D721Med (cell line): Measurements from ENCODE around the gene DBNDD2.

Experiments
- DNase-seq: peaks from one replicate; pipeline ENCODE4 v3.0.0; 2011; ENCODE audit warnings: low spot score; ENCODE audit not compliant: insufficient read length
- FAIRE-seq: peaks from 2 replicates; lab custom pipeline; 2011; peaks lifted over from hg19 to GRCh38; lab: Jason Lieb, UNC
- CTCF ChIP-seq: IDR thresholded peaks from 2 replicates; pipeline ENCODE4 v1.5.1; 2012; ENCODE audit warnings: mild to moderate bottlenecking, control low read depth; ENCODE audit not compliant: insufficient read depth; ENCODE audit errors: missing control alignments

Gene DBNDD2

DNA sequence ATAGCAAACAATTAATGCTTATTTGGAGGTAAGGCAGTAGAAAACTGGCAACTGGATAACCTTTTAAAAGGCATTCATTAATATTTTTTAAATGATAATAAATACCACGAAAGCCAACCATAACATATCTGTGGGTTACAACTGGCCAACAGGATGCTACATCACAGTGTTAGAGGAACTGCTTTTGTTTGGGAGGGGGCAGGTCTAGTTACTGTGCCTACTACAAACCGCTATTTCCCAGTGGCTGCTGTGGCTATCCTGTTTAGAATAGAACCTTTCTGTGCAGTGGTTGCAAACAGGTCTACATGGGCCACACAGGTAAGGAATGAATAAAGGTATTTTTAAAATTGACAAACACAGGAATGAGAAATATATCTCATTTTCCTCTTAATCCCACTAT, 8.8 kb downstream of the DBNDD2 start:
- DNase-seq (no peak), FAIRE-seq (no peak)
- no peak for TF ChIP-seq CTCF

DNA sequence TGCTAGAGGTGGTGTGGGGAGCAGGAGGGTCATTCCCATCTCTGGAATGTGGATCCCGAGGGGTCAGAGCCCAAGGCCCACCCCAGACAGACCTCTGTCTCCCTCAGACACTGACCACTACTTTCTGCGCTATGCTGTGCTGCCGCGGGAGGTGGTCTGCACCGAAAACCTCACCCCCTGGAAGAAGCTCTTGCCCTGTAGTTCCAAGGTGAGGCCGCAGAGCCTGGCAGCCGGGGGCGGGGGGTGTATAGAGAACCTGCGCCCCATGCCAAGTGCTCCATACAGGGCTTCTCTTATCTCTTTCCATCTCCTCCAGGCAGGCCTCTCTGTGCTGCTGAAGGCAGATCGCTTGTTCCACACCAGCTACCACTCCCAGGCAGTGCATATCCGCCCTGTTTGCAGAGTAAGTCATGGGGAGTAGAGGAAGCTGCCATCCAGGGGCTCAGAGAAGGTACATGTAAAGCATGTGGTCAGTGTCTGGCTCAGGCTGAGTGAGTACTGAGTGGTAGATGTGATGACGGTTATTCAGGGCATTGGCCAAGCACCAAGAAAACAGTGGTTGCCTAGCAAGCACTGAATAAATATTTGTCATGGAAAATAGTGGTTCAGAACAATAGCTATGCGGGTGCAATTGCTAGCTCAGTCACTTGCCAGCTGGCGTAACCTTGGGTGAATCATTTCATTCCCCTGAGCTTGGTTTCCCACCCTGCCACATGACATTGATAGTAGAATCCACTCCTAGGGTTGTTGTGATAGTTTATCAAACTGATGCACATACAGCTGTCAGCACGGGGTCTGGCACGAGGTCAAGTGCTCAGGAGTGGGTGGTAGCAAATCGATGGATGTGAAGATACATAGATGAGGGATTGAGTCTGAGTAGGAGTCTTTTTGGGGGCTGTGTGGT, 11.4 kb downstream of the DBNDD2 start:
- FAIRE-seq (no peak), DNase-seq (no peak)
- no peak for TF ChIP-seq CTCF

GRCh38 chr20:45420125-45420524, 12.0 kb downstream of the DBNDD2 start:
- DNase-seq, result no peak
- FAIRE-seq, result no peak
- no peak for TF ChIP-seq CTCF

- FAIRE-seq (no peak), DNase-seq (no peak)
- TF ChIP-seq CTCF, result no peak
Measured at GRCh38 chr20:45423700-45424099, 15.6 kb downstream of the DBNDD2 start.

DNA sequence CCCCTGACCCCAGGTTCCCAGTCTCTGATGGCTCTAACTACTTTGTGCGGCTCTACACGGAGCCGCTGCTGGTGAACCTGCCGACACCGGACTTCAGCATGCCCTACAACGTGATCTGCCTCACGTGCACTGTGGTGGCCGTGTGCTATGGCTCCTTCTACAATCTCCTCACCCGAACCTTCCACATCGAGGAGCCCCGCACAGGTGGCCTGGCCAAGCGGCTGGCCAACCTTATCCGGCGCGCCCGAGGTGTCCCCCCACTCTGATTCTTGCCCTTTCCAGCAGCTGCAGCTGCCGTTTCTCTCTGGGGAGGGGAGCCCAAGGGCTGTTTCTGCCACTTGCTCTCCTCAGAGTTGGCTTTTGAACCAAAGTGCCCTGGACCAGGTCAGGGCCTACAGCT, 17.5 kb downstream of the DBNDD2 start:
- TF ChIP-seq CTCF, result no peak
- FAIRE-seq, result no peak
- DNase-seq, result no peak

- DNase-seq (no peak), FAIRE-seq (no peak)
- no peak for TF ChIP-seq CTCF
Measured at GRCh38 chr20:45426320-45427016, 18.4 kb downstream of the DBNDD2 start.
